OCI-LY7 (cell line): ENCODE measurements around the gene GORASP2.

Experiments used
- CTCF ChIP-seq: fragments of 200-600 bp; sonication (generic); conservative IDR thresholded peaks from 2 replicates; pipeline ENCODE4 v1.5.1; 2014; ENCODE audit warnings: mild to moderate bottlenecking, antibody characterized with exemption, low read length, moderate library complexity, mixed read lengths
- EZH2phosphoT487 ChIP-seq: fragments of 200-600 bp; sonication (generic); IDR thresholded peaks from 2 replicates; pipeline ENCODE4 v1.6.1; 2018; ENCODE audit warnings: low read depth, borderline replicate concordance, mild to moderate bottlenecking, mixed run types, antibody characterized with exemption, low read length, moderate library complexity, mixed read lengths

- TF ChIP-seq CTCF: no peak
- TF ChIP-seq EZH2phosphoT487: no peak
Observed at GRCh38 chr2:170905864-170906263, 23.2 kb upstream of the GORASP2 start.
